ENCODE results near the gene TF.

The TF gene

DNA sequence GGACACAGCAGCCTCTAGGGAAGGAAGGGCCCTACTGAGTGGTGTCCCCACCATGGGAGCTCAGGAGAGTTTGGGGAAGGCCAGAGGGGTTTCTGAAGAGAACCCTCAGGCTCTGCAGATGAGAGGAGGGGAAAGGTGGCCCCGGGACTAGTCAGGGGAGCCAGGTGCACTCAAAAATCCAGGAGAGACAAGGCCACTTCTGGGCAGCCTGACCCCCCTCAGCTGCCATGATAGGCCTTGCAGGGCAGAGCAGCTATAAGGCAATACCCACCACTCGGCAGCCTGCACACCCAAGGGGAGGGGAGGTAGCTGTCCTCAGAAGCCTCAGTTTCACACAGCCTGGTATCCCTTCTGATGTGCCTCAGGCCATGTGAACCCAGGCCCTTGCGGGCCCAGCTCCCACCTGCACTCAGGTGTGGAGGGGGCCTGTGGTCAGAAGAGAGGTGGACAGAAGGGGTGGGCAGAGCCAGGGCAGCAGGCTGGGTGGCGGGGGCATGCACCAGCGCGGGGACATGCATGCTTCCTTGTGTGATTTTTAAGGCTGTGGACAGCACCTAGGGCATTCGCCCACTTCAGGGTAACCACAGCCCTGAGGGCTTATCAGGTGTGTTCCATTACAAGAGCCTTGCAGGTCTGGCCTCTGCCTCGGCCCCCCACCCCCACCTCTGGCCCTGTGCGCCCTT, 94.0 kb downstream of the TF start:
- Histone ChIP-seq H3K4me3 (no peak overlapping the region), H3K27me3 (no peaks in the 10 kb centered on the region), H3K9ac (no peak overlapping the region), H3K27ac (no peak overlapping the region), H3K36me3 (no peaks in the 10 kb centered on the region), H3K9me3 (0 out of 2 replicates have a peak, but pooled peaks cover 1% of the 10 kb centered on the region), H3K4me2 (no peak overlapping the region), H3K4me1 (peaks cover 11% of the 10 kb centered on the region), H4K20me1 (no peaks in the 10 kb centered on the region)
- TF ChIP-seq Cebpa-rat (IDR thresholded peaks at IDR 0.05): no peak

DNA sequence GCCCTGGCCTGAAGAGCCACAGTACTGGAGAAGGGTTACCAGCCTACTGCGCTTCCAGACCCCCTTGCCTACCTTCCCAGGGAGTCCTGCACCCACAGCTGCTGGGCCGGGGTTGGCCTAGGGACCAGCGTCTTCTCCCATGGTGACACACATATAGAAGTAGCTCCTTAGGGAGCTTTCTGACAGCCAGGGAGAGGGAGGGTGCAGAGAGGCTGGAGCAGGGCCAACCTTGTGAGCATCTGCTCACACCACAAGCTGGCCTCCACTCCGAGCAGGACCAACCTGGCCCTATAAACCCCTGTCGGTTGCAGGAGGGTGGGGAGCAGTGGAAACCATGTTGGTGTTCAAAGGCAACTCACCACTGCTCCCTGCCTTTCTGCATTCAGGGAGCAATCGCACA, 94.6 kb downstream of the TF start:
- H3K9me3 ChIP-seq: 0 out of 2 replicates have a peak, but pooled peaks cover 3% of the 10 kb centered on the region
- no peak overlapping the region for H3K27ac ChIP-seq
- H3K4me1 ChIP-seq: peaks cover 11% of the 10 kb centered on the region
- H3K27me3 ChIP-seq: no peaks in the 10 kb centered on the region
- no peaks in the 10 kb centered on the region for H3K36me3 ChIP-seq
- TF ChIP-seq Cebpa-rat (IDR thresholded peaks at IDR 0.05): no peak
- H3K9ac ChIP-seq: no peak overlapping the region
- no peak overlapping the region for H3K4me2 ChIP-seq
- H3K4me3 ChIP-seq: no peak overlapping the region
- H4K20me1 ChIP-seq: no peaks in the 10 kb centered on the region

DNA sequence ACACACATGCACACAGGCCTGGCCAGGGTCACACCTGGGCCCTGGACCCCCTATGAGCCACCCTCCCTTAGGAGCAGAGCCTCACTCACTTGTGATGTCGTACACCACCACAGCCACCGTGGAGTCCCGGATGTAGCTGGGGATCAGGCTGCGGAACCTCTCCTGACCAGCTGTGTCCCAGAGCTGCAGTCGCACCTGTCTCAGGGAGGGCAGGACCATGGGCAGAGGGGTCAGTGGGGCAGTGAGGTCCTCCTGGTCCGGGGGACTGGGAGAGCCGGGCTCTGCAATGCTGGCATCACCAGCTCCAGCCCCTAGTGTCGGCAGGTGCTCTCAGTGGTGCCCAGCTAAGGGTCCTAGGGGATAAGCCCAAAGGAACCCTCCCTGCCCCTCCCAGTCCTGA, 95.0 kb downstream of the TF start:
- H3K9me3 ChIP-seq: 0 out of 2 replicates have a peak, but pooled peaks cover 3% of the 10 kb centered on the region
- no peak overlapping the region for H3K4me3 ChIP-seq
- no peak overlapping the region for H3K4me2 ChIP-seq
- H3K9ac ChIP-seq: no peak overlapping the region
- H3K36me3 ChIP-seq: no peaks in the 10 kb centered on the region
- H4K20me1 ChIP-seq: no peaks in the 10 kb centered on the region
- H3K27me3 ChIP-seq: no peaks in the 10 kb centered on the region
- TF ChIP-seq Cebpa-rat (IDR thresholded peaks at IDR 0.05): no peak
- H3K27ac ChIP-seq: no peak overlapping the region
- peaks cover 11% of the 10 kb centered on the region for H3K4me1 ChIP-seq

DNA sequence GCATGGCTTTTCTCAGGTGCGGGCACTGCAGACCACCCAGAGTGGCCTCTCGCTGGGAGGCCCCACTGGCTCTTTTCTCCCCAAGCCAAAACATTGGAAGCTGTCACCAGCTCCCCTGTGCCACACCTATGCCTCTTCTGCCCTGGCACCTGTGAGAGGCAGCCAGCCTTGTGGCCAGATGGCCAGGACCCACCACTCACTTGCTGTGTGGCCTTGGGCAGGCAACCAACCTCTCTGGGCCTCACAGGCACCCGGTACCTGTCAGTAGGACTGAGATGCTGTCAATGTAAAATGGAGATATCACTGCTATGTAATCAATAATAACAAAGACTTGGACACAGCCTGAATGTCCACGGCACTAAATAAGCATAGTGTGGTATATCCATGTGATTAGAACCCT, 96.0 kb downstream of the TF start:
- TF ChIP-seq Cebpa-rat (IDR thresholded peaks at IDR 0.05): no peak
- no peak overlapping the region for H3K4me3 ChIP-seq
- H3K4me1 ChIP-seq: peaks cover 11% of the 10 kb centered on the region
- H3K4me2 ChIP-seq: no peak overlapping the region
- no peak overlapping the region for H3K9ac ChIP-seq
- H3K27me3 ChIP-seq: no peaks in the 10 kb centered on the region
- H3K36me3 ChIP-seq: no peaks in the 10 kb centered on the region
- no peak overlapping the region for H3K27ac ChIP-seq
- H4K20me1 ChIP-seq: no peaks in the 10 kb centered on the region
- H3K9me3 ChIP-seq: 0 out of 2 replicates have a peak, but pooled peaks cover 3% of the 10 kb centered on the region

DNA sequence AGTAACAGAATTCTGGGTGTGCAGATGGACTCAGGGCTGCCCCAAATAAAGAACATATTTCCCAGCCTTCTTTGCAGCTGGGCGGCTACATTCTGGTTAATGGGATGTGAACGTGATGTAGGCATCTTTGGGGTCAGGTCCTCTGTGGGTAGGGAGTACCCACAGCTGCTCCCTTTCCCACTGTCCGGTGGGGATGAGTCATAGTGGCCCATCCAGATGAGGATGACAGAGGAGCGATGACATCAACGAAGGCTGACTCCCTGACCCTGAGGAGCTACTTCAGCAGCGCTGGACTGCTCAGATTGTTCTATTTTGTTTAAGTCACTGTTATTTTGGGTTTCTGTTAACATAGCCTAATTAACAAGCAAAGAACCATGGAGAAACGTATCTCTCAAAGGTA, 97.4 kb downstream of the TF start:
- H3K27me3 ChIP-seq: no peaks in the 10 kb centered on the region
- no peak overlapping the region for H3K9ac ChIP-seq
- H4K20me1 ChIP-seq: no peaks in the 10 kb centered on the region
- H3K9me3 ChIP-seq: 0 out of 2 replicates have a peak, but pooled peaks cover 3% of the 10 kb centered on the region
- H3K4me2 ChIP-seq: no peak overlapping the region
- no peak overlapping the region for H3K4me3 ChIP-seq
- H3K36me3 ChIP-seq: no peaks in the 10 kb centered on the region
- no peak overlapping the region for H3K27ac ChIP-seq
- TF ChIP-seq Cebpa-rat (IDR thresholded peaks at IDR 0.05): no peak
- H3K4me1 ChIP-seq: no peaks in the 10 kb centered on the region

DNA sequence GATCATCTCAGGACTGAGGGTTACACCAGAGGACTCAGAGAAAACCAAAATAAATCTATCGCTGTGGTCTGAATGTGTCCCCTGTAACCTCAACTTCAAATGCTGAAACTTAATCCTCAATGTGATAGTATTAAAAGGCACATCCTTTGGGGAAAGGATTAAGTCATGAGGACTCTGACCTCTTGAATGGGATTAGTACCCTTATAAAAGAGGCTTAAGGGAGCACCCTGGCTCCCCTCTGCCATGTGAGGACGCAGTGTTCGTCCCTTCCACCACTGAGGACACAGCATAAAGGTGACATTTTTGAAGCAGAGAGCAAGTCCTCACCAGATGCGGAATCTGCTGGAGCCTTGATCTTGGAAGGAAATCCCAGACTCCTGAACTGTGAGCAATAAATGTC, 98.9 kb downstream of the TF start:
- H3K4me3 ChIP-seq: no peak overlapping the region
- H4K20me1 ChIP-seq: no peaks in the 10 kb centered on the region
- H3K36me3 ChIP-seq: no peaks in the 10 kb centered on the region
- H3K9ac ChIP-seq: no peak overlapping the region
- no peak overlapping the region for H3K27ac ChIP-seq
- no peaks in the 10 kb centered on the region for H3K27me3 ChIP-seq
- H3K9me3 ChIP-seq: 0 out of 2 replicates have a peak, but pooled peaks cover 3% of the 10 kb centered on the region
- no peak overlapping the region for H3K4me2 ChIP-seq
- H3K4me1 ChIP-seq: no peaks in the 10 kb centered on the region
- no peak for TF ChIP-seq Cebpa-rat (IDR thresholded peaks at IDR 0.05)

Data from BLaER1 (cell line).